CD4-positive, alpha-beta T cell (primary cell): ENCODE measurements around the gene DCP1A. TPM values are rescaled to one million over a fixed set of nuclear protein-coding genes. Genes with fewer than 3 reads are reported as not detected.
"Not testable (repeated sequence)": the region's sequence is repeated elsewhere in the genome, so short reads cannot be mapped to it uniquely, and the experiment has no call there.

Source experiments
- ATAC-seq: fragments of 200-7000 bp; cut with Tn5 transposase; one replicate; pipeline ENCODE4 v1.10.0; 2022; ENCODE audit warnings: mild to moderate bottlenecking; ENCODE audit not compliant: poor library complexity
- CTCF ChIA-PET: fragments of 350-600 bp; sonication (Branson Sonifier 250); formaldehyde crosslinking; loops from one replicate; lab custom pipeline; 2021; ENCODE audit warnings: antibody characterized with exemption, inconsistent platforms; lab: Charles Lee
- POLR2A ChIA-PET: fragments of 350-600 bp; sonication (Branson Sonifier 250); formaldehyde crosslinking; loops from one replicate; lab custom pipeline; 2021; ENCODE audit warnings: antibody characterized with exemption, inconsistent platforms; lab: Charles Lee
- DNase-seq, 14 experiments: peaks; one replicate each; pipeline ENCODE4 v3.0.0-alpha.2; 2013 to 2020; ENCODE audit warnings: mixed read lengths in 2 of 14
- H3K27ac ChIP-seq, 2 donors: one replicate each; pipeline versions ENCODE4 v1.5.1 to v1.7.0; 2013; ENCODE audit warnings: low read length in 2 of 2, low read depth in 1 of 2, mild to moderate bottlenecking in 1 of 2
- H3K27me3 ChIP-seq, 2 experiments: 1 replicate in 1 of 2; 2 replicates in 1 of 2; pipeline versions ENCODE4 v1.6.1 to v1.7.0; 2013; ENCODE audit warnings: low read length in 2 of 2, control low read depth in 1 of 2, mild to moderate bottlenecking in 1 of 2, moderate library complexity in 1 of 2; ENCODE audit not compliant: insufficient read depth in 2 of 2, control insufficient read depth in 1 of 2
- H3K36me3 ChIP-seq: one replicate; pipeline ENCODE4 v1.6.1; 2013; ENCODE audit warnings: low read length, control low read depth; ENCODE audit not compliant: insufficient read depth
- H3K4me1 ChIP-seq: one replicate; pipeline ENCODE4 v1.6.1; 2013; ENCODE audit warnings: low read length, control low read depth; ENCODE audit not compliant: insufficient read depth
- H3K4me3 ChIP-seq: one replicate; pipeline ENCODE4 v1.5.1; 2013; ENCODE audit warnings: mild to moderate bottlenecking, low read length, moderate library complexity
- H3K9me3 ChIP-seq, 2 experiments: 1 replicate in 1 of 2; 2 replicates in 1 of 2; pipeline versions ENCODE4 v1.6.1 to v1.7.0; 2013; ENCODE audit warnings: low read length in 2 of 2, mild to moderate bottlenecking in 2 of 2, control low read depth in 1 of 2, moderate library complexity in 1 of 2; ENCODE audit not compliant: control insufficient read depth in 1 of 2, insufficient read depth in 1 of 2
- H3K27ac Mint-ChIP-seq: one replicate; pipeline ENCODE4 v1.8.0; 2020; ENCODE audit warnings: mixed read lengths
- H3K27me3 Mint-ChIP-seq: one replicate; pipeline ENCODE4 v1.8.0; 2021; ENCODE audit warnings: mixed read lengths
- H3K36me3 Mint-ChIP-seq: one replicate; pipeline ENCODE4 v1.8.0; 2021; ENCODE audit warnings: low read depth, mixed read lengths
- H3K4me1 Mint-ChIP-seq: one replicate; pipeline ENCODE4 v1.8.0; 2021; ENCODE audit warnings: low read depth, mixed read lengths
- H3K4me3 Mint-ChIP-seq: one replicate; pipeline ENCODE4 v1.8.0; 2020; ENCODE audit warnings: mild to moderate bottlenecking, mixed read lengths
- H3K9me3 Mint-ChIP-seq: one replicate; pipeline ENCODE4 v1.8.0; 2020; ENCODE audit warnings: mixed read lengths
- intact Hi-C, 2 experiments: fragments of 100-400 bp; cut with DNase I in 1 of 2; cut with micrococcal nuclease in 1 of 2; formaldehyde crosslinking; loops; one replicate each; pipeline versions ENCODE4 v1.15.1 to v1.9.0; 2023 to 2025; cut with DNase I, micrococcal nuclease
- total RNA-seq, 174 experiments: library from RNA in 2 of 174; stranded (reverse) in 2 of 174; gene quantifications; one replicate each; pipeline ENCODE4 v1.2.3 and lab custom pipeline; 2021 to 2026
- TF ChIP-seq, protein P1 (sequence below): fragments of 200-600 bp; IDR thresholded peaks from one replicate; pipeline ENCODE4 v1.8.0; 2022; ENCODE audit warnings: antibody characterized with exemption, mild to moderate bottlenecking

The DCP1A gene
- total RNA-seq, 2 experiments from 2014 or later: 58.9 to 60.1 TPM

DNA sequence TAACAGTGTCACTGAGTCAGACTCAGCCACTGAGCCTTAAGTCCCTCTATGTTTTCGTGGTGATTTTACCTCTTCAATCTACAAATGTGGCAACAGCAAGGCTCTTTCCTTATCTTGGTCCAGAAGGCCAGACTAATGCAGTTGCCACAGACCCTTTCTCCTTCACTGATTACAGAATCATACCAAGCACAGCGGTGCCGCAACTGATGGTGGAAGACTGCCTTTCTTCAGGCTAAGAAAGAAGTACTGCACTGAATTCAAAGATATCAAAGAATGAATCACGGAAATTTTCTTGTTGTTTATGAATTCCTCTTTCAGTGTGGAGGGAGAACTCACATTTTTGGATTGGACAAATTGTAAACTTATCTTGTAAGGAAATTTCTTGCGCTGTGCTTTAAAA is 18.6 kb downstream of the DCP1A start:
- H3K27ac Mint-ChIP-seq: no peak overlapping the region

GRCh38 chr3:53327986-53328385 is 19.4 kb downstream of the DCP1A start:
- H3K27me3 ChIP-seq, POLR2A ChIA-PET, H3K27ac Mint-ChIP-seq, ATAC-seq, CTCF ChIA-PET, H3K4me3 Mint-ChIP-seq, intact Hi-C loops, H3K27me3 Mint-ChIP-seq, H3K27ac ChIP-seq, H3K4me1 ChIP-seq, H3K4me3 ChIP-seq, H3K9me3 Mint-ChIP-seq, H3K9me3 ChIP-seq: not testable (repeated sequence)
- peak in 2 of 14 experiments; percentile 26 to 39 for DNase-seq
- peaks cover 31% of the 10 kb centered on the region for H3K36me3 ChIP-seq
- peaks cover 59% of the 10 kb centered on the region for H3K36me3 Mint-ChIP-seq
- H3K4me1 Mint-ChIP-seq: peaks cover 61% of the 10 kb centered on the region

More for the DNA sequence above, 18.6 kb downstream of the DCP1A start:
- no peak overlapping the region for H3K4me3 ChIP-seq
- Mint-ChIP-seq H3K36me3 (peaks cover 63% of the 10 kb centered on the region), H3K9me3 (no peaks in the 10 kb centered on the region), H3K4me1 (peaks cover 63% of the 10 kb centered on the region), H3K27me3 (no peaks in the 10 kb centered on the region), H3K4me3 (no peak overlapping the region)
- CTCF ChIA-PET: no interaction called here
- TF ChIP-seq, protein P1, sequence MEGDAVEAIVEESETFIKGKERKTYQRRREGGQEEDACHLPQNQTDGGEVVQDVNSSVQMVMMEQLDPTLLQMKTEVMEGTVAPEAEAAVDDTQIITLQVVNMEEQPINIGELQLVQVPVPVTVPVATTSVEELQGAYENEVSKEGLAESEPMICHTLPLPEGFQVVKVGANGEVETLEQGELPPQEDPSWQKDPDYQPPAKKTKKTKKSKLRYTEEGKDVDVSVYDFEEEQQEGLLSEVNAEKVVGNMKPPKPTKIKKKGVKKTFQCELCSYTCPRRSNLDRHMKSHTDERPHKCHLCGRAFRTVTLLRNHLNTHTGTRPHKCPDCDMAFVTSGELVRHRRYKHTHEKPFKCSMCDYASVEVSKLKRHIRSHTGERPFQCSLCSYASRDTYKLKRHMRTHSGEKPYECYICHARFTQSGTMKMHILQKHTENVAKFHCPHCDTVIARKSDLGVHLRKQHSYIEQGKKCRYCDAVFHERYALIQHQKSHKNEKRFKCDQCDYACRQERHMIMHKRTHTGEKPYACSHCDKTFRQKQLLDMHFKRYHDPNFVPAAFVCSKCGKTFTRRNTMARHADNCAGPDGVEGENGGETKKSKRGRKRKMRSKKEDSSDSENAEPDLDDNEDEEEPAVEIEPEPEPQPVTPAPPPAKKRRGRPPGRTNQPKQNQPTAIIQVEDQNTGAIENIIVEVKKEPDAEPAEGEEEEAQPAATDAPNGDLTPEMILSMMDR: no peak
- peaks cover 33% of the 10 kb centered on the region for H3K36me3 ChIP-seq
- H3K4me1 ChIP-seq: no peaks in the 10 kb centered on the region
- DNase-seq (no peak), ATAC-seq (no peak)
- H3K9me3 ChIP-seq: no peaks in the 10 kb centered on the region
- no peak overlapping the region for H3K27ac ChIP-seq
- no peaks in the 10 kb centered on the region for H3K27me3 ChIP-seq
- intact Hi-C loops: no loop called here
- POLR2A ChIA-PET: no interaction called here

DNA sequence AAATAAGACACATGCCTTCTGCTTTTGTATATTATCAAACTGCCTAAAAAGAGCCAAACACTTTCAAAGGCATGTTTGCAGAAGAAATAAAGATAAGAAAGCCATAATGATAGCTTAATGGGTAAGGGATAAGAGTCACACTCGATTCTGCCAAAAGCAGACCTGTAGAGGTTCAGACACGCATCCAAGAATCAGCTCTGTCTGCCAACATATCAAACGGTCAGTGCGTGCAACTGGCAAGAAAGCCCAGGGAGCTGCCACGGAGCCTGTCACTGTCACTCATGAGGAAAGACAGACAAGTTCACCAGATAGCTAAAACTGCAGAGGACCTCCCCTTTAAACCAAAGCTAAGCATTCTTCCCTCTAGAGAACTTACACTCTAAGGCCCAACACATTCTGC is 23.2 kb downstream of the DCP1A start:
- H3K27ac Mint-ChIP-seq: no peak overlapping the region
- Histone ChIP-seq H3K4me1 (no peaks in the 10 kb centered on the region), H3K27me3 (no peaks in the 10 kb centered on the region), H3K9me3 (no peaks in the 10 kb centered on the region), H3K36me3 (peaks cover 22% of the 10 kb centered on the region), H3K27ac (no peak overlapping the region), H3K4me3 (no peak overlapping the region)
- POLR2A ChIA-PET: interaction anchor here (1.4 kb wide), 1 partner anchor 24 kb away, joined by 3 read pairs; the partner anchor contains the start of gene DCP1A
- peaks cover 51% of the 10 kb centered on the region for H3K36me3 Mint-ChIP-seq
- TF ChIP-seq, protein P1: no peak
- intact Hi-C loops: no loop called here
- H3K9me3 Mint-ChIP-seq: no peaks in the 10 kb centered on the region
- no peaks in the 10 kb centered on the region for H3K27me3 Mint-ChIP-seq
- ATAC-seq: no peak
- no peak overlapping the region for H3K4me3 Mint-ChIP-seq
- CTCF ChIA-PET: no interaction called here
- H3K4me1 Mint-ChIP-seq: peaks cover 49% of the 10 kb centered on the region
- DNase-seq: no peak

- Histone ChIP-seq H3K36me3 (peaks cover 37% of the 10 kb centered on the region), H3K9me3 (no peaks in the 10 kb centered on the region), H3K4me1 (no peaks in the 10 kb centered on the region), H3K4me3 (no peak overlapping the region), H3K27ac (no peak overlapping the region), H3K27me3 (no peaks in the 10 kb centered on the region)
- peaks cover 60% of the 10 kb centered on the region for H3K36me3 Mint-ChIP-seq
- no peak overlapping the region for H3K4me3 Mint-ChIP-seq
- intact Hi-C loops: no loop called here
- peaks cover 28% of the 10 kb centered on the region for H3K4me1 Mint-ChIP-seq
- ChIA-PET POLR2A (no interaction called here), CTCF (no interaction called here)
- no peaks in the 10 kb centered on the region for H3K9me3 Mint-ChIP-seq
- TF ChIP-seq, protein P1: no peak
- no peaks in the 10 kb centered on the region for H3K27me3 Mint-ChIP-seq
- H3K27ac Mint-ChIP-seq: peak overlapping the region; percentile 24
- no peak for ATAC-seq
- no peak for DNase-seq
These were observed 26.6 kb downstream of the DCP1A start for GRCh38 chr3:53320697-53321096.
